Measurements from ENCODE around the gene DGKH.

DNA sequence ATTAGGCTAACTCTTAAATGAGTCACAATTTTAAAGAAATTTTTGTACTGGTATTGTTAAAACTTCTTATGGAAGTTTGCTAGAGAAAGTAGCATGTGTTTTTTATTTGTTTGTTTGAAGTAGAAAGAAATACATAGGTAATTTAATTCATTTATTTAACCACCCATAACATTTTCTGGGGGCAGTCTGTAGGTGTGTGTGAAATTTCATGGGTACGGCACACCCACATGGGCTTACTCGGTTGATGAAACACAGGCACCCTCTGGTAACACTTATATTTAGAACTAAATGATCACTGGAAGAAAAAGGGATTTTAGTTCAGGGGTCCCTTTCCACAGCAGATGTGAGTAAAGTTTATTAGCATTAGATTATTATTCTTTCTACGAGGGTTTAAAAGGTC, 88.1 kb downstream of the DGKH start:
- TF ChIP-seq EP300 (IDR thresholded peaks at IDR 0.05; ENCODE audit: borderline replicate concordance) = no peak
- TF ChIP-seq NFIC (IDR thresholded peaks at IDR 0.05) = no peak
- TF ChIP-seq, protein P1, sequence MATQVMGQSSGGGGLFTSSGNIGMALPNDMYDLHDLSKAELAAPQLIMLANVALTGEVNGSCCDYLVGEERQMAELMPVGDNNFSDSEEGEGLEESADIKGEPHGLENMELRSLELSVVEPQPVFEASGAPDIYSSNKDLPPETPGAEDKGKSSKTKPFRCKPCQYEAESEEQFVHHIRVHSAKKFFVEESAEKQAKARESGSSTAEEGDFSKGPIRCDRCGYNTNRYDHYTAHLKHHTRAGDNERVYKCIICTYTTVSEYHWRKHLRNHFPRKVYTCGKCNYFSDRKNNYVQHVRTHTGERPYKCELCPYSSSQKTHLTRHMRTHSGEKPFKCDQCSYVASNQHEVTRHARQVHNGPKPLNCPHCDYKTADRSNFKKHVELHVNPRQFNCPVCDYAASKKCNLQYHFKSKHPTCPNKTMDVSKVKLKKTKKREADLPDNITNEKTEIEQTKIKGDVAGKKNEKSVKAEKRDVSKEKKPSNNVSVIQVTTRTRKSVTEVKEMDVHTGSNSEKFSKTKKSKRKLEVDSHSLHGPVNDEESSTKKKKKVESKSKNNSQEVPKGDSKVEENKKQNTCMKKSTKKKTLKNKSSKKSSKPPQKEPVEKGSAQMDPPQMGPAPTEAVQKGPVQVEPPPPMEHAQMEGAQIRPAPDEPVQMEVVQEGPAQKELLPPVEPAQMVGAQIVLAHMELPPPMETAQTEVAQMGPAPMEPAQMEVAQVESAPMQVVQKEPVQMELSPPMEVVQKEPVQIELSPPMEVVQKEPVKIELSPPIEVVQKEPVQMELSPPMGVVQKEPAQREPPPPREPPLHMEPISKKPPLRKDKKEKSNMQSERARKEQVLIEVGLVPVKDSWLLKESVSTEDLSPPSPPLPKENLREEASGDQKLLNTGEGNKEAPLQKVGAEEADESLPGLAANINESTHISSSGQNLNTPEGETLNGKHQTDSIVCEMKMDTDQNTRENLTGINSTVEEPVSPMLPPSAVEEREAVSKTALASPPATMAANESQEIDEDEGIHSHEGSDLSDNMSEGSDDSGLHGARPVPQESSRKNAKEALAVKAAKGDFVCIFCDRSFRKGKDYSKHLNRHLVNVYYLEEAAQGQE (IDR thresholded peaks at IDR 0.05; ENCODE audit: low read depth) = no peak
- TF ChIP-seq, protein P2, sequence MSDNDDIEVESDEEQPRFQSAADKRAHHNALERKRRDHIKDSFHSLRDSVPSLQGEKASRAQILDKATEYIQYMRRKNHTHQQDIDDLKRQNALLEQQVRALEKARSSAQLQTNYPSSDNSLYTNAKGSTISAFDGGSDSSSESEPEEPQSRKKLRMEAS (IDR thresholded peaks at IDR 0.05) = no peak
- TF ChIP-seq TAF1 (IDR thresholded peaks at IDR 0.05; ENCODE audit: low read depth) = no peak
- no peak for TF ChIP-seq CEBPB (IDR thresholded peaks at IDR 0.05)
- TF ChIP-seq CREB1 (IDR thresholded peaks at IDR 0.05; ENCODE audit: low read depth) = no peak
- no peak for TF ChIP-seq TEAD4 (IDR thresholded peaks at IDR 0.05)
- TF ChIP-seq EGR1 (IDR thresholded peaks at IDR 0.05) = no peak
- TF ChIP-seq, protein P3, sequence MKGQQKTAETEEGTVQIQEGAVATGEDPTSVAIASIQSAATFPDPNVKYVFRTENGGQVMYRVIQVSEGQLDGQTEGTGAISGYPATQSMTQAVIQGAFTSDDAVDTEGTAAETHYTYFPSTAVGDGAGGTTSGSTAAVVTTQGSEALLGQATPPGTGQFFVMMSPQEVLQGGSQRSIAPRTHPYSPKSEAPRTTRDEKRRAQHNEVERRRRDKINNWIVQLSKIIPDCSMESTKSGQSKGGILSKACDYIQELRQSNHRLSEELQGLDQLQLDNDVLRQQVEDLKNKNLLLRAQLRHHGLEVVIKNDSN (IDR thresholded peaks at IDR 0.05) = no peak

Data from Ishikawa (cell line).